ENCODE results near the gene IL18RAP.
A peak's percentile ranks its signal among the peaks of the same experiment; 100 is the strongest.

The IL18RAP gene

GRCh38 chr2:102424754-102425153 lies 1.8 kb downstream of the IL18RAP start:
- no peak for DNase-seq

GRCh38 chr2:102425441-102426132 lies 2.6 kb downstream of the IL18RAP start:
- no peak for DNase-seq

- no peak for DNase-seq
These were observed 4.3 kb downstream of the IL18RAP start for GRCh38 chr2:102427249-102427648.

GRCh38 chr2:102428573-102428972 lies 5.6 kb downstream of the IL18RAP start:
- no peak for DNase-seq

- DNase-seq = no peak
These were observed 9.4 kb downstream of the IL18RAP start for GRCh38 chr2:102432386-102432785.

- DNase-seq = no peak
These were observed 11.2 kb downstream of the IL18RAP start for GRCh38 chr2:102433973-102434654.

- DNase-seq = no peak
These were observed 11.9 kb downstream of the IL18RAP start for GRCh38 chr2:102434655-102435381.

- DNase-seq = no peak
These were observed 12.8 kb downstream of the IL18RAP start for GRCh38 chr2:102435741-102436140.

GRCh38 chr2:102436323-102436722 lies 13.4 kb downstream of the IL18RAP start:
- DNase-seq = no peak

GRCh38 chr2:102437122-102437521 lies 14.2 kb downstream of the IL18RAP start:
- DNase-seq = no peak

- DNase-seq = no peak
These were observed 15.2 kb downstream of the IL18RAP start for GRCh38 chr2:102438111-102438510.

- DNase-seq = no peak
These were observed 15.6 kb downstream of the IL18RAP start for GRCh38 chr2:102438578-102438977.

- DNase-seq = no peak
These were observed 16.2 kb downstream of the IL18RAP start for GRCh38 chr2:102439065-102439695.

- DNase-seq = peak; percentile 5
These were observed 20.2 kb downstream of the IL18RAP start for GRCh38 chr2:102442967-102443828.

GRCh38 chr2:102444233-102444632 lies 21.3 kb downstream of the IL18RAP start:
- no peak for DNase-seq

GRCh38 chr2:102446936-102447335 lies 24.0 kb downstream of the IL18RAP start:
- DNase-seq = no peak

GRCh38 chr2:102449370-102449974 lies 26.5 kb downstream of the IL18RAP start:
- DNase-seq = peak; percentile 19

GRCh38 chr2:102451968-102452367 lies 29.0 kb downstream of the IL18RAP start:
- DNase-seq = no peak

- DNase-seq = no peak
These were observed 30.5 kb downstream of the IL18RAP start for GRCh38 chr2:102453501-102453900.

GRCh38 chr2:102455061-102455670 lies 32.2 kb downstream of the IL18RAP start:
- DNase-seq = no peak

- no peak for DNase-seq
These were observed 37.5 kb downstream of the IL18RAP start for GRCh38 chr2:102460467-102460866.

GRCh38 chr2:102461188-102461587 lies 38.2 kb downstream of the IL18RAP start:
- DNase-seq = no peak

Data from GDM1 (cell line).